HG03097 (cell line): Measurements from ENCODE around the gene OR2AG1.

Source experiments
- ATAC-seq: cut with Tn5 transposase; IDR thresholded peaks from one replicate; pipeline ENCODE4 v1.9.1; 2021; ENCODE audit not compliant: unreplicated experiment, low FRiP score

OR2AG1 gene, protein sequence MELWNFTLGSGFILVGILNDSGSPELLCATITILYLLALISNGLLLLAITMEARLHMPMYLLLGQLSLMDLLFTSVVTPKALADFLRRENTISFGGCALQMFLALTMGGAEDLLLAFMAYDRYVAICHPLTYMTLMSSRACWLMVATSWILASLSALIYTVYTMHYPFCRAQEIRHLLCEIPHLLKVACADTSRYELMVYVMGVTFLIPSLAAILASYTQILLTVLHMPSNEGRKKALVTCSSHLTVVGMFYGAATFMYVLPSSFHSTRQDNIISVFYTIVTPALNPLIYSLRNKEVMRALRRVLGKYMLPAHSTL

DNA sequence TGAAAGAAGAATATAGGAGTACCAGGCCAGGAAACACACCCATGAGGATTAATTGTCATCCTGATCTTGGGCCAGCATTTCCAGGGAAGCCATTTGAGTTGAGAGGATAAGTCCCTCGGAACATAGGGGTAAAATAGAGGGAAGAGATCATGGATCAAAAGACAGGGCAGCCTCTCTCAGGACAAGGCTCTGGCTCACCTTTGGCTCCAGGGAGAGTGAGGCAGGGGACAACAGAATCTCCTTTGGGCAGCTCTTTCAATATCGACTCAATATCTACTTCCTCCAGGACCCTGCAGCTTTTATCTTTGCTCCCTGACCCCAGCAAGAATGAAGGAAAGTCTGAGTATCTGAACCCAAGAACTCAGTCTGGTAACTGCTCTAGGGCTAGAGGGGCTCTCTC, at the start of gene OR2AG1:
Gene OR2AG1, plus strand, starts transcription at position 301 of the 400 bp plus-strand sequence. CDS start 2,018 bp downstream, outside the sequence.
- no peak for ATAC-seq

- no peak for ATAC-seq
Observed at GRCh38 chr11:6733326-6734275, 49.2 kb upstream of the OR2AG1 start.

- ATAC-seq, result no peak
Observed at GRCh38 chr11:6734616-6735015, 48.2 kb upstream of the OR2AG1 start.

GRCh38 chr11:6735306-6735705, 47.5 kb upstream of the OR2AG1 start:
- no peak for ATAC-seq

- ATAC-seq, result no peak
Observed at GRCh38 chr11:6736495-6737121, 46.2 kb upstream of the OR2AG1 start.

DNA sequence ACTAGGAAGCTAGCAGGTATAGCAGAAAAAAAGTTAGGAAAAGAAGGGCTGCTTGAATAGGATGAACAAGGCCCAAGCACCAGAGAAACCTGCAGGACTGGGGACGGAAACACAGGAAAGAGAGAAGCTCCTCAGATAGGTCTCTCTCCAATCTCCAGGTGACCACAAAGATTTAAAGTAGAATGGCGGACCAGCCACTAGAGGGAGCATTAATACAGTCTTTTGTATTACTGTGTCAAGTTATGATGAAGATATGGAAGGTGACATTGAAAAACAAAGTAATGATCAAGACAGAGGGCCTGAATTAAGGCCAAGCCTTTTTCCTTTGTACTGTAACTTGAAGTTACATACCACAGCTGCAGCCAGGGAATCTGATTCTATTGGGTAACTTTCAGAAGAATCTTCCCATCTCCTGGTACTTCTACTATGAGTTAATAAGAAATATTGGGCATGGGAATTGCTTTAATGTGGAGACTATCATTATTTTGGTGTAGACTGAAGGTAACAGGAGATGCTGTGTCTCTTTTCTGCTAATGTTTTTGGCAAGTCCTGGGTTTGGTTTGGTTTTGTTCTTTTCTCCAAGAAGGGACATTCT, 44.9 kb upstream of the OR2AG1 start:
- peak; percentile 50 for ATAC-seq

DNA sequence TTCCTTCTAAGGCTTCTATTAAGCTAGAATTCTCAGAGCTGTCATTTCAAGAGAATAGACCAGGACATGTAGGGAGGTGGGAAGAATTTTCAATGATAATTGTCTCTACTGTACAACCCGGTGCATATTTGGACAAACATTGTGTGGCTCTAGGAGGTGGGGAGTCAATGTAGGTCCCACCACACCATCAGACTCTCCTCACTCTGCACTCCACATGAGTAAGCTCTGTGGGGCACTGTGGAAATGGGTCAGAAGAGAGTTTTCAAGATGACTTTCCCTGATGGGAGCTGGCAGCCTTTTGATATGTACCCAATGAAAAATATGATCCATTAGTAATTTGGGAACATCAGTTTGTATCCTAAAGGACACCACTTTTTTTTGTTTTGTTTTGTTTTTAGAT, 44.2 kb upstream of the OR2AG1 start:
- no peak for ATAC-seq

DNA sequence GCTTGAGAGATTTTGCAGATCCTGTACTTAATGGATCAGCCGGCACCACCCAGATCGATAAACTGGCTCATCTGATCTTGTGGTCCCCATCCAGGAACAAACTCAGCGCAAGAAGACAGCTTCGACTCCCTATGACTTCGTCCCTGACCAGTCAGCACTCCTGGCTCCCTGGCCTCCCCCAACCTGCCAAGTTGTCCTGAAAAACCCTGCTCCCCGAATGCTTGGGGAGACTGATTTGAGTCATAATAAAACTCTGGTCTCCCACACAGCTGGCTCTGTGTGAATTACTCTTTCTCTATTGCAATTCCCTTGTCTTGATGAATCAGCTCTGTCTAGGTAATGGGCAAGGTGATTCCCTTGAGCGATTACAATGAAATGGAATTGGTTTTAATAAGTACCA, 40.6 kb upstream of the OR2AG1 start:
- ATAC-seq, result no peak

DNA sequence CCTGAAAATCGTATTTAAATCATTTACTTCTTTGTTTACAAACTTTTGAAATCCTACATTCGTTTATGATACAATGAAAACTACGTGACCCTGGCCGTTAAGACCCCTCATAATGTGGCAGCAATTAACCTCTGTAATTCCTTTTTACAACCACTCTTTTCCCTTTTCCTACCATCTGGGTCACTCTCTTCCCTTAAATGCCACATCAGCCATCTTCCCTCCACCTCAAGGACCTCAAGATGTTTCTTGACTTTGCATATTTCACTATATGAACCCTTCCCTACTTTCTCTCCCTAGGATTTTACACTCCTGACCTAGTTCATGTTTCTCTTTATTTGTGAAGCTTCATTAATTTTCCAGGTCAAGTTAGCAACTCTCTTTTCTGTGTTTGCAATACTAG, 37.8 kb upstream of the OR2AG1 start:
- no peak for ATAC-seq

GRCh38 chr11:6745465-6746015, 37.3 kb upstream of the OR2AG1 start:
- peak; percentile 56 for ATAC-seq

DNA sequence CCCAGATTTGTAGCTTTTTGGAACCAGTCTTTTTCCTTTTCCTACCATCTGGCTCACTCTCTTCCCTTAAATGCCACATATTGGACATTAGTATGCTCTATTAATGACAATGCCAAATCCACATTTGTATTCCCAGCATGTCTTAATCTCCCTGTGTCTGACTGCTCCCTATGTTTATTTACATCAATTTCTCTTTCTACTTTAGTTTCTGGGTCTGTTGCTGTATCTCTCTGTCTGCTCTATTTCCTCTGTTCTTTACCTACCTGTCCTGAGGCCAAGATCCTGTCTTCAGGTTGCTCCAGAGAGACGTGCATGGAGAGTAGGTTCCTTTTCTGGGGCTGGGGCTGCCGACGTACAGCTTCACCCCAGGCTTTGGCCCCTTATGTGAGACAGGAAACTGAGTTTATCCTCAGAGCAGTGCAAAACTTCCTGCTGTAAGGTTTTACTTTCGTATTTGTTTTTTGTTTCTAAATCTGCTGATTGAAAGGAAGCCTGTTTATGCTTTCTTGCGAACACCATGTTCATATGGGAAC, 36.7 kb upstream of the OR2AG1 start:
- peak; percentile 84 for ATAC-seq

DNA sequence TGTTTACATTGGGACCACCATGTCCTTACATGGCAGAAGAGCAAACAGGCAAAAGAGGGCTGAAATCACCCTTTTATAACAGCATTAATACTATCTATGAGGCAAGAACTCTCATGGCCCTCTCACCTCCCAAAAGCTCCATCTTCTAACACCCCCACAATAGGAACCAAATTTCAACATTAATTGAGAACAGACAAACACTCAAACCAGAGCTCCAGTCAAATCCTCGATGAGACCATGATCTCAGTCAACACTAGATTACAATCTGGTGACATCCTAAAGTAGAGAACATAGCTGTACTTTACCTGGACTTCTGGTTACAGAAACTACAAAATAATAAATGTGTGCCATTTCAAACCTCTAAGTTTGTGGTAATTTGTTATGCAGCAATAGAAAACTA, 36.2 kb upstream of the OR2AG1 start:
- ATAC-seq, result no peak

DNA sequence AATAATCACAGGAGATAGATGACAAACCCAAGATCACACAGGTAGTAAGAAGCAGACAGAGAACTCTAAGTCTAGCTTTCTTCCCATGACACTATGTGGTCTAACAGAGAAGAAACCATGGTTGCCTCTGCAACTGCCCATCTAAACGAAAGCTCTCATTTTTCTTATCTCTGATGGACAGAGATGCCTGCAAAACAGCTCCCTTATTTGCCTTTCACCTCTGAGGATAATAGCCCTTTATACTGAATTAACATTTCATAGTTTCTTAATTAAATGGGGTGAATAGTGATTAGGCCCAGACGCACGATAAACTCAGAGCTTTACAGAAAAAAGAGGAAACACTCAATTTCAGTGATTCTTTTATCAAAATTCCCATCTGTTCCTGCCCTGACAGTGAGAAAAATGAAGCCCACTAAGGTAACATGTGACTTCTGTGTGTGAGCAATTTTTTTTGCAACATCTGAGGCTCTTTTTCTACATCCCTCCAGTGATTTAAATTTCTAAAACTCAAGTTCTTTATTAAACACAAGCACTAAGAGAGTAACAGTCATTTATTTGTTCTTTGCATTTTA, 35.6 kb upstream of the OR2AG1 start:
- no peak for ATAC-seq

DNA sequence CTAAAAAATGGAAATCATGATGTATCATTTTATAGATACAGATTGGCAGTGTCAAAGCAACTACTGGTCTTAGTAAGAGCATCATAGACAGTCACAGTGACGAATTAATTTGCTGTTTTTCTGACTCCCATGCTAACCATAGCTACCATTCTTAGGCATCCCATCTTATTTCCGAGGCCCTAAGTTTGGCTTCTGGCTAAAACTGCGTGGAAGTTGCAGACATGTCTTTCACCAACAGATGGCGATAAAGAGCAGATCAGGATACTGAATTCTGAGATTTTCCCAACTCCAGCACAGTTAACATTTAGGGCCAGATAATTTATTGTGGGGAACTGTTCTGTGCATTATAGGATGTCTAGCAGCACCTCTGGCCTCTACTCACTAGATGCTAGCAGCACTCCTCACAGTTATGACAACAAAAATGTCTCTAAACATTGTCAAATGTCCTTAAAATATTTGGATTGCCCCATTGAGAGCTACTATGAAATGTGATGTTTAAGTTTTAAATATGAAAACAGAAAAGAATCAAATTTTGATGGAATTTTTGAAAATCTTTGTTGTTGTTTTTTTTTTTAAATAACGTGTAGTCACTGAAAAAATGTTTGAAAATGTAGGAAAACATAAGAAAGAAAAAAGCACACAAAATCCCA, 27.4 kb upstream of the OR2AG1 start:
- ATAC-seq, result no peak

GRCh38 chr11:6755953-6756347, 26.9 kb upstream of the OR2AG1 start:
- ATAC-seq, result no peak

- ATAC-seq, result peak; percentile 63
Observed at GRCh38 chr11:6757373-6757967, 25.4 kb upstream of the OR2AG1 start.

GRCh38 chr11:6771926-6772893, 10.6 kb upstream of the OR2AG1 start, which contains the start of gene OR2AG2:
Gene OR2AG2 (minus strand): TSS chr11:6771976. CDS start chr11:6768957, 3,019 bp downstream.
- ATAC-seq, result peak; percentile 80

- ATAC-seq, result no peak
Observed at GRCh38 chr11:6778518-6778917, 4.3 kb upstream of the OR2AG1 start.
